GM12878 (cell line): ENCODE results near the gene FREM3. TPM values are rescaled to one million over a fixed set of nuclear protein-coding genes. Genes with fewer than 3 reads are reported as not detected.

Source experiments
- ATAC-seq: fragments of 200-7000 bp; cut with Tn5 transposase; 3 replicates; pipeline ENCODE4 v1.9.1; 2020; ENCODE audit warnings: mild to moderate bottlenecking, moderate library complexity
- BruUV-seq: library from RNA; stranded (reverse); fragments of 400-500 nt; replicated peaks from 2 replicates; lab custom pipeline; 2021; lab: Mats Ljungman, UMichigan
- CTCF ChIA-PET: fragments of 300-600 bp; sonication (Branson Sonifier 250); formaldehyde crosslinking; extraction: SDS; loops from one replicate; lab custom pipeline; 2021; ENCODE audit warnings: inconsistent platforms; lab: Yijun Ruan, JAX
- POLR2A ChIA-PET: fragments of 350-600 bp; formaldehyde crosslinking; extraction: SDS; loops from one replicate; lab custom pipeline; 2021; ENCODE audit warnings: inconsistent platforms; lab: Charles Lee
- RAD21 ChIA-PET: fragments of 300-600 bp; sonication (Branson Sonifier 250); formaldehyde crosslinking; loops from one replicate; lab custom pipeline; 2023; ENCODE audit warnings: antibody characterized with exemption; ENCODE audit not compliant: unreplicated experiment; lab: Charles Lee
- SMC1A ChIA-PET: fragments of 300-600 bp; sonication (Branson Sonifier 250); formaldehyde crosslinking; loops from one replicate; lab custom pipeline; 2023; ENCODE audit not compliant: unreplicated experiment, uncharacterized antibody; lab: Charles Lee
- DNase-seq: peaks from one replicate; pipeline ENCODE4 v3.0.0-alpha.2; 2011; ENCODE audit warnings: low read depth, low spot score
- FAIRE-seq: peaks from 3 replicates; lab custom pipeline; 2011; peaks lifted over from hg19 to GRCh38; lab: Jason Lieb, UNC
- H2AFZ ChIP-seq: 2 replicates; pipeline ENCODE4 v1.6.0; 2011; ENCODE audit warnings: low read depth, low read length, control low read depth; ENCODE audit not compliant: control insufficient read depth
- H3K27ac ChIP-seq: 2 replicates; pipeline ENCODE4 v1.5.1; 2011; ENCODE audit warnings: control low read depth; ENCODE audit not compliant: control insufficient read depth, insufficient read depth
- H3K27me3 ChIP-seq, 2 experiments: replicated peaks in 1 of 2; 2 replicates each; pipeline versions ENCODE4 v1.6.0 to v1.6.1; 2011; ENCODE audit warnings: low read length in 1 of 2; ENCODE audit not compliant: control insufficient read depth in 2 of 2, insufficient read depth in 2 of 2
- H3K36me3 ChIP-seq, 2 experiments: 2 replicates each; pipeline ENCODE4 v1.5.1; 2011; ENCODE audit warnings: low read length in 1 of 2; ENCODE audit not compliant: control insufficient read depth in 2 of 2, insufficient read depth in 2 of 2
- H3K4me1 ChIP-seq: 2 replicates; pipeline ENCODE4 v1.6.1; 2011; ENCODE audit warnings: mild to moderate bottlenecking, low read length, moderate library complexity, mixed read lengths; ENCODE audit not compliant: control insufficient read depth, insufficient read depth
- H3K4me2 ChIP-seq: 2 replicates; pipeline ENCODE4 v1.6.0; 2011; ENCODE audit warnings: control low read depth; ENCODE audit not compliant: control insufficient read depth, insufficient read depth
- H3K4me3 ChIP-seq: fragments of 200-600 bp; sonication (generic); 2 replicates; pipeline ENCODE4 v1.5.1; 2016
- H3K79me2 ChIP-seq: 2 replicates; pipeline ENCODE4 v1.6.0; 2011; ENCODE audit warnings: low read length; ENCODE audit not compliant: control insufficient read depth, insufficient read depth
- H3K9ac ChIP-seq: 2 replicates; pipeline ENCODE4 v1.8.0; 2011; ENCODE audit warnings: low read length, control low read depth, mixed read lengths; ENCODE audit not compliant: control insufficient read depth, insufficient read depth
- H3K9me3 ChIP-seq: replicated peaks from 3 replicates; pipeline ENCODE4 v1.5.1; 2011; ENCODE audit warnings: mild to moderate bottlenecking, low read length; ENCODE audit not compliant: control insufficient read depth, insufficient read depth
- H4K20me1 ChIP-seq: 2 replicates; pipeline ENCODE4 v1.6.0; 2011; ENCODE audit not compliant: control insufficient read depth, insufficient read depth
- BHLHE40 ChIP-seq, 2 experiments: fragments of 450-650 bp in 1 of 2; IDR thresholded peaks; 2 replicates each; pipeline ENCODE4 v1.6.1; 2011 to 2017; ENCODE audit warnings: low read depth in 2 of 2, borderline replicate concordance in 1 of 2, improper control_type of control experiment in 1 of 2, low read length in 1 of 2, mild to moderate bottlenecking in 1 of 2
- BRCA1 ChIP-seq: IDR thresholded peaks from 2 replicates; pipeline ENCODE4 v1.6.1; 2011; ENCODE audit warnings: low read depth, low read length, improper control_type of control experiment
- CEBPB ChIP-seq, 2 experiments: fragments of 150-350 bp in 1 of 2; IDR thresholded peaks; 2 replicates each; pipeline ENCODE4 v1.6.1; 2012 to 2014; ENCODE audit warnings: low read depth in 2 of 2, low read length in 2 of 2, borderline replicate concordance in 1 of 2, inconsistent platforms in 1 of 2
- CHD2 ChIP-seq: IDR thresholded peaks from 2 replicates; pipeline ENCODE4 v1.6.1; 2011; ENCODE audit warnings: low read depth, low read length, improper control_type of control experiment, borderline replicate concordance
- FOXK2 ChIP-seq: fragments of 450-650 bp; IDR thresholded peaks from 2 replicates; pipeline ENCODE4 v1.6.1; 2017; ENCODE audit warnings: mild to moderate bottlenecking, moderate library complexity
- HDAC6 ChIP-seq: fragments of 200-600 bp; sonication (generic); IDR thresholded peaks from one replicate; pipeline ENCODE4 v1.8.0; 2017; ENCODE audit warnings: antibody characterized with exemption; ENCODE audit not compliant: unreplicated experiment
- RBBP5 ChIP-seq: fragments of 200-600 bp; sonication (generic); conservative IDR thresholded peaks from 2 replicates; pipeline ENCODE4 v1.6.1; 2016
- SREBF1 ChIP-seq: IDR thresholded peaks from 2 replicates; pipeline ENCODE4 v1.6.1; 2012; ENCODE audit warnings: mild to moderate bottlenecking, low read length
- TARDBP ChIP-seq: IDR thresholded peaks from 2 replicates; pipeline ENCODE4 v1.6.1; 2016; ENCODE audit warnings: borderline replicate concordance
- WGBS: methylation state at CpG from one replicate; pipeline ENCODE4 v1.1.6; 2016; ENCODE audit warnings: low lambda C conversion rate; ENCODE audit not compliant: insufficient replicate concordance, insufficient coverage; ENCODE audit errors: missing lambda C conversion rate; 5-methylcytosine and 5-hydroxymethylcytosine counted together
- in situ Hi-C: fragments of 300-500 bp; cut with MboI; formaldehyde crosslinking; loops from 9 replicates; pipeline ENCODE4 v1.14.3; 2018; ENCODE audit warnings: mixed read lengths
- intact Hi-C: fragments of 100-400 bp; cut with micrococcal nuclease; formaldehyde crosslinking; loops from one replicate; pipeline ENCODE4 v1.14.2; 2022; ENCODE audit not compliant: unreplicated experiment
- polyA plus RNA-seq, 11 experiments: library from polyadenylated mRNA; depleted of rRNA in 4 of 11; unstranded in 6 of 11; stranded (reverse) in 5 of 11; fragments of >200 nt; fragmentation: Nextera tagmentation in 4 of 11; fragmentation: Illumina TruSeq in 1 of 11; extraction: Ambion mirVana in 4 of 11; extraction: Trizol in 1 of 11; gene quantifications; 1 replicate in 1 of 11; 2 replicates in 10 of 11; pipeline versions ENCODE4 v1.2.1 to v1.2.3, GENCODE V29; 2011 to 2016; ENCODE audit warnings: inconsistent platforms in 2 of 11, missing spikeins in 2 of 11, low read depth in 1 of 11
- total RNA-seq, 4 experiments: library from RNA; depleted of rRNA in 3 of 4; stranded (reverse); fragments of >200 nt in 3 of 4; fragmentation: Illumina TruSeq in 1 of 4; extraction: Trizol in 1 of 4; gene quantifications; 2 replicates each; pipeline versions ENCODE4 v1.2.1 to v1.2.3, GENCODE V29; 2013 to 2021
- TF ChIP-seq, protein P1 (sequence below): fragments of 450-650 bp; IDR thresholded peaks from 2 replicates; pipeline ENCODE4 v1.6.1; 2017; ENCODE audit warnings: low read depth, mild to moderate bottlenecking, moderate library complexity
- TF ChIP-seq, protein P2 (sequence below): fragments of 450-650 bp; formaldehyde crosslinking; IDR thresholded peaks from 2 replicates; pipeline ENCODE4 v1.4.0; 2022; ENCODE audit warnings: mild to moderate bottlenecking, moderate library complexity
- TF ChIP-seq, protein P3 (sequence below): fragments of 450-650 bp; IDR thresholded peaks from 2 replicates; pipeline ENCODE4 v1.6.1; 2016; ENCODE audit warnings: mild to moderate bottlenecking

Gene FREM3
- total and polyA plus RNA-seq, 10 of the 15 experiments (the other 5 are each of a cell fraction or from before 2014, with no cell fraction given): not detected

DNA sequence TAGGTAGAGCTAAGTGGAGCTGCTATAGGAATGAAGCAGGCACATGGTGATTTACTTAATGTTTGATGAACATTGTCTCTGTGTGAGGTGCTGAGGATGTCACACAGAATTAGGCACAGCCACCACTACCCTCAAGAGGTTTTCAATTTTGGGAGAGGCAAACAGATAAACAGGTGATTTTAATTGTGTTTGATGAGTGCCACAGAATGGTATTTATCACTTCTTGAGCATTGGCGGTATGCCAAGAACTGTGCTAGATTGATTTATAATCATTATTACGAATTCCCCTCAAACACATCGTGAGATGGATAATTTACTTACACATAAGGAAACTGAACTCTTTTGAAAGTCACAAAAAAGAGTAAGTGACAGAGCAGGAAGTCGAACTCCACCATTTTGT lies 74.8 kb downstream of the FREM3 start:
- Histone ChIP-seq H2AFZ (no peak overlapping the region), H3K9ac (no peak overlapping the region), H3K27me3 (peaks cover 0 to 1% of the 10 kb centered on the region in 2 experiments; a peak in 1 of 4 replicates), H4K20me1 (no peaks in the 10 kb centered on the region), H3K4me3 (no peak overlapping the region), H3K27ac (no peak overlapping the region), H3K9me3 (no peaks in the 10 kb centered on the region), H3K36me3 (no peaks in the 10 kb centered on the region), H3K4me2 (no peak overlapping the region), H3K4me1 (no peaks in the 10 kb centered on the region), H3K79me2 (no peaks in the 10 kb centered on the region)
- ChIA-PET CTCF (no interaction called here), POLR2A (no interaction called here), RAD21 (no interaction called here), SMC1A (no interaction called here)
- FAIRE-seq (no peak), DNase-seq (no peak), ATAC-seq (no peak)
- WGBS: 41% methylated on average over 4 of the region's 4 CpGs
- no TSS peak for BruUV-seq
- intact Hi-C loops: no loop called here
- in situ Hi-C loops: no loop called here
- TF ChIP-seq TARDBP (no peak), BRCA1 (no peak), CHD2 (no peak)
- TF ChIP-seq, protein P1, sequence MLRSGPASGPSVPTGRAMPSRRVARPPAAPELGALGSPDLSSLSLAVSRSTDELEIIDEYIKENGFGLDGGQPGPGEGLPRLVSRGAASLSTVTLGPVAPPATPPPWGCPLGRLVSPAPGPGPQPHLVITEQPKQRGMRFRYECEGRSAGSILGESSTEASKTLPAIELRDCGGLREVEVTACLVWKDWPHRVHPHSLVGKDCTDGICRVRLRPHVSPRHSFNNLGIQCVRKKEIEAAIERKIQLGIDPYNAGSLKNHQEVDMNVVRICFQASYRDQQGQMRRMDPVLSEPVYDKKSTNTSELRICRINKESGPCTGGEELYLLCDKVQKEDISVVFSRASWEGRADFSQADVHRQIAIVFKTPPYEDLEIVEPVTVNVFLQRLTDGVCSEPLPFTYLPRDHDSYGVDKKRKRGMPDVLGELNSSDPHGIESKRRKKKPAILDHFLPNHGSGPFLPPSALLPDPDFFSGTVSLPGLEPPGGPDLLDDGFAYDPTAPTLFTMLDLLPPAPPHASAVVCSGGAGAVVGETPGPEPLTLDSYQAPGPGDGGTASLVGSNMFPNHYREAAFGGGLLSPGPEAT: no peak

DNA sequence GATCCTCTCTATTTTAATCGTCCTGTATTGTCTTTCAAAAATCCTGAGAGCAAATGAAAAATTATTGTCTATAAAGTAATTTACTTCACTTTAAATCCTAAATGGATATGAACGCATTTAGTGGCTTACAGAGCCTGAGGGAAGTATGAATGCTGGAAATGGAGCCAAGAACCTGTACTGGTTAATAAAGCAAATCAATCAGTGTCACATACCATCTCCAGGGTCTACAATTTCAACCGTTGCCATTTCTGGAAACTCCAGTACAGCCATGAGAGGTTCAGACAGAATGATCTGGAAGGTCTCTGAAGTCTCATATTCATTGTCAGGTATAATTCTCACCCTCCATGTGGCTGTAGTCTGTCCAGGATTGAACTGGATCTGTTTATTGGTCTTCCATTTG lies 76.6 kb downstream of the FREM3 start:
- intact Hi-C loops: no loop called here
- RAD21 ChIA-PET: no interaction called here
- no peak for FAIRE-seq
- TF ChIP-seq FOXK2 (no peak), RBBP5 (no peak), CEBPB (IDR thresholded peaks at IDR 0.05; ENCODE audit: borderline replicate concordance in 1 of 2, low read depth in 2 of 2, low read length in 2 of 2) (no peak), HDAC6 (no peak), SREBF1 (no peak), BHLHE40 (IDR thresholded peaks at IDR 0.05; ENCODE audit: borderline replicate concordance in 1 of 2, low read depth in 2 of 2, low read length in 1 of 2) (no peak)
- TF ChIP-seq, protein P2, sequence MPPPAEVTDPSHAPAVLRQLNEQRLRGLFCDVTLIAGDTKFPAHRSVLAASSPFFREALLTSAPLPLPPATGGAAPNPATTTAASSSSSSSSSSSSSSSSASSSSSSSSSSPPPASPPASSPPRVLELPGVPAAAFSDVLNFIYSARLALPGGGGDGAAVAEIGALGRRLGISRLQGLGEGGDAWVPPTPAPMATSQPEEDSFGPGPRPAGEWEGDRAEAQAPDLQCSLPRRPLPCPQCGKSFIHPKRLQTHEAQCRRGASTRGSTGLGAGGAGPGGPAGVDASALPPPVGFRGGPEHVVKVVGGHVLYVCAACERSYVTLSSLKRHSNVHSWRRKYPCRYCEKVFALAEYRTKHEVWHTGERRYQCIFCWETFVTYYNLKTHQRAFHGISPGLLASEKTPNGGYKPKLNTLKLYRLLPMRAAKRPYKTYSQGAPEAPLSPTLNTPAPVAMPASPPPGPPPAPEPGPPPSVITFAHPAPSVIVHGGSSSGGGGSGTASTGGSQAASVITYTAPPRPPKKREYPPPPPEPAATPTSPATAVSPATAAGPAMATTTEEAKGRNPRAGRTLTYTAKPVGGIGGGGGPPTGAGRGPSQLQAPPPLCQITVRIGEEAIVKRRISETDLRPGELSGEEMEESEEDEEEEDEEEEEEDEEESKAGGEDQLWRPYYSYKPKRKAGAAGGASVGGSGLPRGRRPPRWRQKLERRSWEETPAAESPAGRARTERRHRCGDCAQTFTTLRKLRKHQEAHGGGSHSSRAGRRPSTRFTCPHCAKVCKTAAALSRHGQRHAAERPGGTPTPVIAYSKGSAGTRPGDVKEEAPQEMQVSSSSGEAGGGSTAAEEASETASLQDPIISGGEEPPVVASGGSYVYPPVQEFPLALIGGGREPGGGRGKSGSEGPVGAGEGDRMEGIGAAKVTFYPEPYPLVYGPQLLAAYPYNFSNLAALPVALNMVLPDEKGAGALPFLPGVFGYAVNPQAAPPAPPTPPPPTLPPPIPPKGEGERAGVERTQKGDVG (CRISPR knock-in tag): no peak
- TF ChIP-seq, protein P3, sequence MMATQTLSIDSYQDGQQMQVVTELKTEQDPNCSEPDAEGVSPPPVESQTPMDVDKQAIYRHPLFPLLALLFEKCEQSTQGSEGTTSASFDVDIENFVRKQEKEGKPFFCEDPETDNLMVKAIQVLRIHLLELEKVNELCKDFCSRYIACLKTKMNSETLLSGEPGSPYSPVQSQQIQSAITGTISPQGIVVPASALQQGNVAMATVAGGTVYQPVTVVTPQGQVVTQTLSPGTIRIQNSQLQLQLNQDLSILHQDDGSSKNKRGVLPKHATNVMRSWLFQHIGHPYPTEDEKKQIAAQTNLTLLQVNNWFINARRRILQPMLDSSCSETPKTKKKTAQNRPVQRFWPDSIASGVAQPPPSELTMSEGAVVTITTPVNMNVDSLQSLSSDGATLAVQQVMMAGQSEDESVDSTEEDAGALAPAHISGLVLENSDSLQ: no peak

More for the DNA sequence above, 76.6 kb downstream of the FREM3 start:
- H4K20me1 ChIP-seq: no peaks in the 10 kb centered on the region
- SMC1A ChIA-PET: no interaction called here
- H3K79me2 ChIP-seq: no peaks in the 10 kb centered on the region
- no peak overlapping the region for H3K4me3 ChIP-seq
- CTCF ChIA-PET: interaction anchor here (0.6 kb wide), 1 partner anchor 996 kb away, joined by 3 read pairs; no protein-coding TSS in a partner anchor
- no peak overlapping the region for H3K27ac ChIP-seq
- peaks cover 0 to 1% of the 10 kb centered on the region in 2 experiments; a peak in 1 of 4 replicates for H3K27me3 ChIP-seq
- POLR2A ChIA-PET: no interaction called here
- H3K36me3 ChIP-seq: no peaks in the 10 kb centered on the region
- no peak overlapping the region for H3K9ac ChIP-seq
- H3K4me1 ChIP-seq: no peaks in the 10 kb centered on the region
- WGBS: 27% methylated on average over 3 of the region's 3 CpGs
- BruUV-seq: no TSS peak
- ATAC-seq: no peak
- no peak overlapping the region for H2AFZ ChIP-seq
- H3K9me3 ChIP-seq: no peaks in the 10 kb centered on the region
- in situ Hi-C loops: no loop called here
- no peak overlapping the region for H3K4me2 ChIP-seq
- DNase-seq: no peak
